HK-2 (cell line): Measurements from ENCODE around the gene SLC36A1.

Source experiments
- DNase-seq: peaks from one replicate; pipeline ENCODE4 v3.0.0-alpha.2; 2018; ENCODE audit not compliant: unreplicated experiment

Gene SLC36A1

DNA sequence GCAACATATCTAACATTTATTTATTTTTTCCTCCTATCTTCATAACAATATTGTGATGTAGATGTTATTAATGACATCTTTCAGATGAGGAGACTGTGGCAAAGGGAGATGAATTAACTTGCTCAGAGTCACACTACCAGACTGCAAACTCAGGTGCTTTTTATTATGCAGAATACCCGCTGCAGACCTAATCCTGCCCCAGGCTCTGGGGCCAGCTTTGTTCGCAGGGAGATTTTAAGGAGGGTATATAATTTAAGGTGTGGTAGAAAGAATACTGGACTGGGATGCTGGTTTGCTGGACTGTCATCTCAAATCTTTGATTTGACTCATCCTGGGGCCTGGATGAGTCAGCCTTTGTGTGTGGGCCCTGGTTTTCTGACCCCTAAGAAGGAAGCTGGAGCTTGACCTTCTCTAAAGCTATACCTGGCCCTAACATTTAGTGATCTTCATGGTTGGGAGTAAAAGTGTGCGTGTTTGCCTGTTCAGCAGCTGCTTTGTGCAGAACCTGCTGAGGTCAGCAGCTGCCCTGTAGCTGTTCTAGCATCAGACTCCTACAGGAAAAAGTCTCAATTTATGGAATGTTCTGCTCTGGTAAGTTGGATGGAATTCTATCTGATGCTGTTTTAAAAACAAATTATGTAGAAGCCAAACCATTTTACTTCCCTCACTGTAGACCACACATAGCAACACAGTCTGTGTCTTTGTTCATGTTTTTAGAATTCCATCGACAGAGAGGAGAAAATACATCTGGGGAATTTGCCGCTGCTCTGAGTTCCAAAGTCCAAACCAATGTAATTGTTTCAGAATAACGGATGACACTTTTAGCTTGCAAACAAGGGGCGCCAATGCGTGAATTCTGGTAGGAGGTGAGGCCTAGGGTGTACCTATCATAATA, 4.5 kb downstream of the SLC36A1 start:
- DNase-seq: no peak

DNA sequence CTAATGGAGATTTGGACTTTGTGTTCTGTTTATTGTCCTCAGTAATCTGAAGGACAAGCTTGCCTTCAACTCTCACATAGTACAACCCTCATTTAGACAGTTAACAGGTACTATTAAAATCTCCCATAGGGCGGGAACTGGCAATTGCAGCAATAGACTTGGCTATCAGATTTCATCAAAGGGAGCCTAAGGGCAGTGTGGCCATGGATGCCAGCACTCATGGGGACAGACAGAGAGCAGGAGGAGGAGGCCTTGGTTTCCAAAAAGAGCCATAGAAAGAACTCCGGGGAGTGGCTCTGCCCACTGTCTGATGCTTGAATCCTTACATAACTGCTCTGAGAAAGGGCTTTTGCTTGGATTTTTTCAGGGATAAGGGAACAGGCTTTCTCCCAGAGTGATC, 6.8 kb downstream of the SLC36A1 start:
- no peak for DNase-seq

DNA sequence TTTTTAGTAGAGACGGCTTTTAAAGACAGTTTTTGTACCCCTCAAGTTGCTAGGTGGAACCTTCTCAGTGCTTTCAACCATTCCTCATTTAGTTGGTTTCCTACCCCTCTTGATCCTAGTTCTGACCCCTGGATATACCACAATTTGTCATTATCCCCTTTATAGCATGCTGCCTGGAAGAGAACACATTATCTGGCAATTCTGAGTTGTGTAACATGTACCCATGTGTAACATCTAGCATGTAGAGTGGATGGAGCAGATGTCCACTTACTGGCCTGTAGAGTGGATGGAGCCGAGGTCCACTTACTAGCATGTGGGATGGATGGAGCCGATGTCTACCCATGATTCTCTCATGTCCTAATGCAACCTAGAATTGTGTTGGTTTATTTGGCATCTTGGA, 7.5 kb downstream of the SLC36A1 start:
- DNase-seq: no peak

DNA sequence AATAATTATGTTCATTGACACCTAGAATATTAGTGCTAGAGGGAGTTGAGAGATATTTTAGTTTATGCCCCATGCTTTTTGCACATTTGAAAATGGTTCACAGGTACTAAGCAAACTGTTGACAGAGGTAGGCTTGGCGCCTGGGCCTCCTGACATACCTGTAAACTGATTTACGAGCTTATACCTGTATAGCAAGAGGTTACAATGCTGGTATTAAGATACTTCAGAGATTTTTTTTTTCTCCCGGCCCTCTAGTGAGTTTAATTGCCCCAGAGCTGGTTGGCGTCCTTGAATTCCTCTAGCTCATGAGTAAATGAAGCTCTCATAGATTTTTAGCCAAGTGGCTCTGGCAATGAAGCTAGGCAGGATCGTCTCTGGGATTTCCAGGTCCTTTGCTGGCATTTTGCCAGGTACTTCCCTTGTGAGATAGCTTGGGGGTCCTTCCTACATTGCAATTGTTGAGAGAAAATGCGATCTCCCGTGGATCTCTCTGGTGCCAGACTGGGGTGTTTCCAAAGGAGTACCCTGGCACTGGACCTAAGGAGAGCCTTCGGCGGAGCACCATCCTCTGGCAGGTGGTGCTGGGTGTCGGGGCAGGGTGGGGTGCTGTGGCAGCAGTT, 9.0 kb downstream of the SLC36A1 start:
- DNase-seq: no peak

DNA sequence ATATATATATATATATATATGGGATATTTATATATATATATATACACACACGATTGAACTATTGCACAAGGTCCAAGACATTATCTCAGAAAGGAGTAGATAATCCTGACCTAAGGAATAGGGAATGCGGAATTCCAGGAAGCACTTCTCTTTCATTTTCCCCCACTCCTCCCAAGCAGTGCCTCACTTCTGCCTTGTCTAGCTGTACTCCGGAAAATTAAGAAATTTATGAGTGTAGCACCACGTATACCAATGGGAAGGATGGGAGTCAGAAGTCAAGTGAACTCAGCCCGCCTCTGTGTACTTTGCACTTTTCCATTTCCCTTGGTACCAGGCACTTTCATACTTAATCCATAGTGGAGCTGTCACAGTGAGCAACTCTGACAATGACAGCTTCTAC, 10.9 kb downstream of the SLC36A1 start:
- no peak for DNase-seq

DNA sequence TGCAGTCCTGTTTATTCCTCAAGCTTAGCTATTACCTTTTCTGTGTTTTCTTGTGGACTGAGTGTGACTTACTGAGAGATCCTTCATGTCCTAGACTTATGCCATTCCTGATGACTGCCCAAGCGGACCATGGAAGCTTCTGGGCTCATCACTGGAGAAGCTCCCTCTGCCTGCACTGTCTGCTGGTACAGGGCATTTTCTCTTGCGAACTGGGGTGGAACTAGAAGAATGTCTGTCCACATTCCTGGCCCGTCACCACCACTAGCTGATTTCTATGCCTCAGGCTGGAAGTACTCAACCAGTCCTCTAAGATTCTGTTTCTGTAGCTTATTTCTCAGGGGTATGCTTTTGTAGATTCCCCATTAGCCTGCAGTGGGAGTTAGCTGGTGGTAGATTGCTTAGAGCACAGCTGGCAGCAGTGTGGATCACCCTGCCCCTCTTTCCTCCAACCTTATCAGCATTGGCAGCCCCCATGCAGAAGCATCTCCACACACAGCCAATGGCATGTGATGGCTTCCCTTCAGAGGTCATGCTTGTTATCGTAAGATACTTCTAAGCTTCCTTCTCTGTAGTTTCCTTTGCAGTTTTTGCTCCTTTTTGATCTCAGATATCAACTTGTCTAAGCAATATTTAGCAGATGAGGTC, 12.4 kb downstream of the SLC36A1 start:
- no peak for DNase-seq

DNA sequence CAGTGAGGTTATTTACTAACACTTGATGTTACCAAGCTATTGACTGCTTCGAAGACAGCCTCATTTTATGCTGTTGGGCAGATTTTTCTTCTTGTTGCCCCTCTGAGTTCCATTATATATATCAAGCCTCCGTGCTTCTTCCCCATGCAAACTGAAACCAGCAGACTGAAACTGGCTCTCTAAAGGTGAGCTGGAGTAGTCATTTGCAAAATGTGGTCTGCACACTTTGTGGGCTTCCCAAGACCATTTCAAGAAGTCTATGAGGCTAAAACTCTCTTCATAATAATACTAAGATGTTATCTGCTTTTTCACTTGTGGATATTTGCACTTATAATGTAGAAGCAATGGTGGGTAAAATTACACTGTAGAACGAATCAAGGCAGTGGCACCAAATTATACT, 13.9 kb downstream of the SLC36A1 start:
- DNase-seq: no peak

DNA sequence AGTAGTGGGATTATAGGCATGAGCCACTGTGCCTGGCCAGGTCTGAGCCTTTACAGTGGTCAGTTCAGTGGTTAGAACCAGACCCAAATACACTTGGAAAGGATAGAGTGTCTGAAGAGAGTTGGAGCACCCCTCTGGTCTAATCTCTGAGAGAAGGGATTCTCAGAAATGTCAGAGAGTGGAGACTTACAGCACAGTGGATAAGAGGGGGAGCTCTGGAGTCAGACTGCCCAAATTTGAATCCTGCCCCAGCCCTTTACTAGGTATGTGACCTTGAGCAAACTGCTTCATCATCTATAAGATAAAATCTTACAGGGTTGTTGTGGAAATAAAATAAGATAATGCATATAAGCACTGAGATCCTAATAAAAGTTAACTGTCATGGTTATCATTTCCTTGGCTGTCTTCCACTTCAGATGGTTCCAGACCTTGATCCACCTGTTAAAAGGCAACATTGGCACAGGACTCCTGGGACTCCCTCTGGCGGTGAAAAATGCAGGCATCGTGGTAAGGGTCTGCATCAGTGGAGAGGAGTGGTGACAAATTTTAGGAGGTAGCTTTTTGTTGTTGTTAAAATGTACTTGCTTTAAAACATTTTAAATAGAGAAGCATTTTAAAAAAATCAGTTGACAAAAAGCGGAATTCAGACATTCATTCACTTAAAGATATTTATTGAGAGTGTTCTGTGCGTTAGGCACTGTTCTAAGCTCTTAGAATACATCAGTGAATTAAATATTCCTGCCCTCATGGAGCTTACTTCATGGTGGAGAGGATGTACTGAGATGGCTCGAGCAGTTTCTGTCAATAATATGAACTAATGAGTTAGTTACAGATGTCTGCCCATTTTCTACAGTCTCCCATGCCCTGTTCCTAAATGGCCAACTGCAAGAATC, 16.0 kb downstream of the SLC36A1 start:
- DNase-seq: no peak

DNA sequence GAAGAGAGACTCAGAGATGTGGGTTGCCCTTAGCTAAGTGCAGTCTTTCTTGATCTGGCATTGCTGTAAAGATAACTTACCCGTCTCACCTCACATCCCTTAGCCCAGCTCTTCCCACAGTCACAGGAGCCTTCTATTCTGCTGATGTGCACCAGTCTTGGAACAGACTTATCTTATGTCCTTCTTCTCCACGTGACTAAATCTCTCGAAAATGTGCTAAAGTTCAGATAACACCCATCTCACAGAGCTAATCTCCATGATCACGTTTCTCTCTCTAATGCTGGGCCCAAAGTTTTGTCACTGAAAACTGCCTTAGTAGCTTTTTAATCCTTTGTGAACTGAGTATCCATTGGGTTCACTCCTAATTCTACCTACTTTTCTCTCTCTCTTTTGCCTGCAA, 16.7 kb downstream of the SLC36A1 start:
- no peak for DNase-seq

DNA sequence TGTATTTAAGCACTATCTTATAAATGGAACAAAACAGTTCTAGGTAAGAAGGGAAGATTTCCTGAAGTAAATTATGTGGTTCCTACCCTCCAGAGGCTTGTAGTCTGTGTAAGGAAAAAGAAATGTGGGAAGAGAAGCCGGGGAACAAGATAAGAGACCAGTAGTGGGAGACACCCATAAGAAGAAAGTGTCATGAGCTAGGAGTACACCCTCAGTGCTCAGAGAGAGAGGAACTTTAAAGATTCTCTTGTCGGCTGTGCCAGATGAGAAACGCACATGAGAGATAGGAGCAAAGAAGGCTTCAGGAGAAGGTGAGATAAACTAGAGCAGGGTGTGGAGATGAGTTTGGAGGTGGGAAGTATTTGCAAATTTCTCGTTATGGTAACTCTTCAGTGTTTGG, 18.1 kb downstream of the SLC36A1 start:
- DNase-seq: no peak

DNA sequence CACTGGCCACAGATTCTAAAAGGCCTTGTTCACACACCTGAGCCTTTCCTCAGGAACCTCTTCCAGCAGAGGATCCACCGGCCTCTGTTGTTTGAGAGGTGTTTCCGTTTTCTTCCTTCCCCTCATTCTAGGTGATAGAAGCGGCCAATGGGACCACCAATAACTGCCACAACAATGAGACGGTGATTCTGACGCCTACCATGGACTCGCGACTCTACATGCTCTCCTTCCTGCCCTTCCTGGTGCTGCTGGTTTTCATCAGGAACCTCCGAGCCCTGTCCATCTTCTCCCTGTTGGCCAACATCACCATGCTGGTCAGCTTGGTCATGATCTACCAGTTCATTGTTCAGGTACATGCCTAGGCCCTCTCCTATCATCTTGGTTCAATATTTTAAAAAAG, 20.2 kb downstream of the SLC36A1 start:
- no peak for DNase-seq

DNA sequence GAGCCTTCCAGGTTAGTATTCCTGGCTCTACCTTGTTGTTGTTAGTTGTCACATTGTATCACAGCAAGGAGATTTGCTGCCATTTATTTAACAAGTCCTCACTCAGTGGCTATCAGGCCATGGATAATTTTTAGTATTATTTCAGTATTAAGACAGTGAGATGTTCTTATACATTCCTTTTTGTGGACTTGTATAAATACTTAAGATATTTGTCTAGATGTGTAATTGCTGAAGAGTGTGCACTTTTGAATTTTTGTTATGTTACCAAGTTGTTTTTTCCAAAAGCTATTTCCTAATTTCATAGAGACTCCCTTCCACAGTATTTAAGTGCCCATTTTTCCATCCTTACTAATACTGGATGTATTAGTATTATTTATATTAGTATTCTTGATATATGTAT, 22.0 kb downstream of the SLC36A1 start:
- no peak for DNase-seq

DNA sequence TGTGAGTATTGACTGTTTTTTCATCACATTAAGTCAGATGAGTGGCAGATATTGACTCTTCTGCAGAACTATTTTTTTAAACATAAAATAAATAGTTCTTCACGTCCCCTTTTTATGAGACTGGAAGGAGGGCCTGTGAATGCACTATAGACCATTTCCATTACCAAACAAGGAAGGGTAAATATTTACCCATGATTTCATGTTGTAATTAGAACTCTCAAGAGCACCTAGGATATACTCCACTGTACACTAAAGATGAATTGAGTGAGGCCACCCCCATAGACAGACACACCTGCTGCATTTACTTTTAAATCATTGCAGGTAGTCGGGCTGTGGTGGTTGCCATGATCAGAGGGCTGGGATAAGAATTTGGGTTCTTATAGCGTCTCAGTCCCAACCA, 22.6 kb downstream of the SLC36A1 start:
- DNase-seq: no peak

DNA sequence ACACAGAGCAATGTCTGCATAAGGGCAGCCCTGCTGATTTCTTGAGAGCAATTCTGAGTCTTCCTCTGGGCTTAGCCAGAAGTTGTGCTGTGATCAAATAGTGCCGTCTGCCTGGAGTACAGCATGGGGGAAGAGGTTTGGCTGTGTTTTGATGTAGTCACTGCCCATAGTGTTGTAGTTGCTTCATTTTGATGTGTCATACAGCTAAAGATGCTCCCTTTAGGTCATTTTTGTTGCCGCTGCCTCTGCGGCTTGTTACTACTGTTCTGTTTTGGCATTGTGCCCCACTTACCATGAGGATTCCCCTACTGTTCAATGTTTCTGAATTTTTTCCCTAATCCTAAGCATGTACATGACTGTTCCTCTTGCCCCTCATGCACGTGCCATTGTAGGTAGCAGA, 23.0 kb downstream of the SLC36A1 start:
- DNase-seq: no peak

DNA sequence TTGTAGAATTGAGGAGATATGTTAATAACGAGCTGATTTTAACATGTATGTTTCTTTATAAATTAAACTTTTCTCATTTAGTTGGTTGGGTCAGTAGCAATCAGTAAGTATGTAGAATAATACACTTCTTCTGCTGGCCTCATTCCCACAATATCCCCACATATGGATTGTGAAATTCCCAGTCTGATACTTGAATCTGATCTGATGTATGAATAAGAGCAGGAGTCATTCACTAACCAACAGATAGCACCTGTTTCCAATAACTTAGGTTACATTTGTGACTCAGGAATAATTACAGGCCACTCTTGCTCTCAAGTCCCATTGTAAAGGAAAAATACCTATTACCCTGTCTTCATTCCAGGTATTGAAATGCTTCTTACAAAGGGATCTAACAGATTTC, 23.9 kb downstream of the SLC36A1 start:
- DNase-seq: no peak

DNA sequence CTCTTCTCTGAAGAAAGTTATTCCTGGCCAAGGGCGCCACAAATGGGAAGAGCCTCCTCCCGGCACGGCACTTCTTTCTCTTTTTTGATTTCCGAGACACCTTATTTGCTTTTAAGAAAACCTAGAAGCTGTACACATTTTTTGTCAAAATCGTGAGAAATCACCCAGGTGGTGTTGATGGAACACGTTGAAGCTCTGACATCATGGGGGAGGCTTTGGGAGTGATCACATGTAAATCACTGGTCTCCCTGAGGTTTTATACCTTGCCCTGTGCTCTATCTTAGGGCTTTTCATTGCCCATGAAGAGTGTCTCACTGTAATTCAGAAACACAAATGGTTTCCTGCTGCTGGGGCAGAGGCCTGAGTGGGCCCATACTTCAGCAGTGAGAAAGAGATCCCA, 27.4 kb downstream of the SLC36A1 start:
- no peak for DNase-seq

DNA sequence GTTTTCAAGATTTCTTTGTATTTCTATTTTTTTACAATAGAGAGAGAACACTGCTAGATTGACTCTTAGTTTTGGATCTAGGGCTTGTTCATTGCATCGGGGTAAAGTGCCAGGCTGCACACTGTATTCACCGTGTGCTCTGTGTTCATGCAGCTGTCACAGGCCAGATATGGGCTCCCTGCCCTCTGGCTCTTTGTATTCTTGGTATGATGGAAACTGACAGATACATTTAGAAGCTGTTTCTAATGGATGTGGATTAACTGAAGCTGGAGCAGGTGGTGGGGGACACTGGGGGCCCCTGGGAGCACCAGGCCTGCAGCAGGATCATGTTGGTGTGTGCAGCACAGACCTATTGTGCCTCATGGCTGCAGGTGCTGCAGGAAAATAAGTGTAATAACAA, 28.0 kb downstream of the SLC36A1 start:
- DNase-seq: no peak

DNA sequence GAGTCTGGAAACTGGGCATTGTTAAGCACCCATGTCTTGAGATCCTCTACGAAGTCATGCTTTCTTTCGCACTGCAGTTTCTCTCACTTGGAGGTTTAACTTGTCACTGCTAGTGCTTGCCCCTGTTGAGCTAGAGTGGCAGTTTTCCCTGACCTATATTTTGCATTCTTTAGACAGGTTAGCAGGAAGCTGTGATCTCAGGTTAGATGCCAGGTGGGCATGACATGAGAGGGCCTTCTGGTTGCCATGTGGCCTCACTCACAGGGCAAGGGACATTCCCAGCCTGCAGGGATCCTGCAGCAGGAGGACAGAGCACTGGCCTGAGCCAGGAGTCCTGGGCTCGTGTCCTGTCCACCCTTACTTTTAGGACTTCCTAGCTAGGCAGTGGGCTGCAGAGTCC, 28.6 kb downstream of the SLC36A1 start:
- DNase-seq: no peak

DNA sequence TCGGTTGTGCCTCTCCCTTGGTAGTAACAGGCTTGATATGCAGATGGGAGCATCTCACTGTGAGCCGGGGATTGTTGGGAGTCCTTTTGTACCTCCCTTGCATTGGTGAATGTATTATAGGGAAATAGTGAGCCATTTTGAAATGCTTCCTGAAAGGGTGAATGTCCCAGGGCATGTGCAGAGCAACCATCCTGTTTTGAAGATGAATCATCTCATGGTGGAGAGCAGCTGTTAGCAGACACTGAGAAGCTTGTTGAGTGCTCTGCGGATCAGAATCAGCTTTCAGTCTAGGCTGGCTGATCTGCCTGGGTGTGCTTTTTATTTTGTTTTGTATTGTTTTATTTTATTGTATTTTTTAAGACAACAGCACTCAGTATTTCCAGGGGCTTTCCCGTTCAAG, 29.7 kb downstream of the SLC36A1 start:
- DNase-seq: no peak

DNA sequence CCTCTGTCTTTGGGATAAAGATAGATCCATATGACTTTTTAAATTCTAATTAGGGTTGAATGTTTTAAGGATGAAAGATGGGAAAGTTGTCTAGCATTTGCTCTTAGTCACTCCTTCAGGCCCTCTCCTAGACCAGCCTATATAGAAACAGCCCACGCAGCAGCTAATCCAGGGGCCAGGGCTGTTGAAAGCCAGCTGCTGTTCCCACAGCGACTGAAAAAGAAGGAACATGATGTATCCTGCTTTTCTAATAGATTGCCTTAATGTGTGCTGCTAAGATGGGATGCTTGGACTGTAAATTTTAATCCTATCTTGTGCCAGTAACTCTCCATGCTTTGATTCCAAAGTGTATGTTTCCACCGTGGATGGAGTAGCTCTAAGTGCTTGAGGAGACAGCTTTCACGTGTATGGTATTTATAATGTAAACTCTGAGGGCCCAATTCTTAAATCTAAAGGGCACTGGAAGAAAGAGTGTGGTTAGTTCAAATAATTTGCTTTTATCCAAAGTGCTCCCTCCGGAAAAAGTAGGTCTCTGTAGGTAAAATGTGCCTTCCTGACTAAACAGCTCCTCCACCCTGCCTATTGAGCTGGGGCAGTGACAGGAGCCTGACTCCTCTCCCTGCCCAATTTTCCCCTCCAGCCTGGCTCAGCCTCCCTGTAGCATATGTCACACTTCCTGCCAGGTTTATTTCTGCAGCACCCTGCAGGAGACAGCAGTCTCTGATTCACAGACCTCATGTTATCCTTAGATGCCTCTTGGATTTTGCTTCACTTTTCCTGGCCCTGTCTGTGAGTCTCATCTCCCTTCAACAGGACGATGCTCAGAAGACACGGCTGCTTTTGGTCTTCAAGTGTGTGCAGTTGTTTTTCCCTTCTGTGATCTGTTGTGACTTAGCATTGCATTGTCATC, 33.2 kb downstream of the SLC36A1 start:
- DNase-seq: no peak

DNA sequence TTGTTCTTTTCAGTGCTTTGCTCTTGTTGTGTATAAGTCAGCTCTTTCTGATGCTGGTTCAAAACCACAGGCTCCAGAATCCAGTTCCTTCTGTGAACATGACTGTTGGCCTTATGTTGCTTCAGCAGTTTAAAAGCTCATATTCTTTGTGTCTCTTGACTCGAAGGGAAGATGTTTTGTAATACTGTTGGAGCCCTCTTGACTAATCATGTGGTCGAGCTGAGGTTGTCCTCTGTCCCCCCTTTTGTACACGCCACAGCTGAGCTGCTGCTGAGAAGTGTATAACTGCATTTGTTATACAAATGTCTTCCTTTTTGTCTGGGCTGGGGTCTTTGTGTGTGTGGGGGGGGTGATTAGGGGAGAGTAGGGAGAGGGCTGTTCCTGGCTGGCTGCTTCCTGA, 35.8 kb downstream of the SLC36A1 start:
- no peak for DNase-seq
